Measurements from ENCODE around the gene TMEM50A.
"Not testable (repeated sequence)": the region's sequence is repeated elsewhere in the genome, so short reads cannot be mapped to it uniquely, and the experiment has no call there.

TMEM50A gene

DNA sequence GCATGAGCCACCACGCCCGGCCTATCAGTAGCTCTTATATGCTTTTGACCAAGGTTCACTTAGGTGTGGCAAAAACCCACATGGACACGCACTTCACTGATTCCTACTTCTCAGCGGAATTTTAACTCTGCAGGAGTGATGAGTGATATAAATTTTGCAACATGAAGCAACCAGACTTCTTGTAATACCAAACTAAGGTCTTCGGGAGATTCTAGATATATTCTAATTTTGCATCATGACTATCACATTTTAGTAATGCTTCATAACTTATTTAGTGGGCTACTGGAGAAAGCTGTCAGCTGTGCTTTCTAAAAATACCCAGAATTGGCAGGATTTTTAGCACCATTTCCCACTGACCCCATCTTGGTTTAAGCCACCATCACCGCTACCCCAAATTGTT lies 54.7 kb downstream of the TMEM50A start:
- Histone ChIP-seq H3K4me1 (ENCODE audit: control insufficient read depth in 2 of 2, insufficient read depth in 1 of 2, low read depth in 1 of 2, low read length in 2 of 2) (no peaks in the 10 kb centered on the region), H4K91ac (ENCODE audit: low read depth, low read length, poor library complexity) (no peak overlapping the region), H2BK15ac (ENCODE audit: low read length) (no peak overlapping the region), H2AFZ (ENCODE audit: low read length) (no peak overlapping the region), H3K4me2 (ENCODE audit: insufficient read depth, low read length, poor library complexity, severe bottlenecking) (no peak overlapping the region), H2BK120ac (ENCODE audit: low read depth, low read length) (no peak overlapping the region), H3K79me1 (ENCODE audit: low read depth, low read length) (no peaks in the 10 kb centered on the region), H2BK12ac (ENCODE audit: low read length) (no peak overlapping the region), H3K36me3 (replicated peaks in 1 of 2; ENCODE audit: control insufficient read depth in 2 of 2, insufficient read depth in 2 of 2, low read length in 2 of 2) (no peaks in the 10 kb centered on the region), H2AK5ac (ENCODE audit: low read depth, low read length) (no peak overlapping the region), H3K4me3 (ENCODE audit: low read length in 2 of 2) (no peak overlapping the region), H3K27ac (replicated peaks; ENCODE audit: low read length) (no peak overlapping the region), H4K8ac (ENCODE audit: low read depth, low read length) (no peak overlapping the region), H3K18ac (ENCODE audit: low read length) (no peak overlapping the region), H3K9ac (ENCODE audit: low read depth, low read length, poor library complexity) (no peak overlapping the region), H3K27me3 (ENCODE audit: control insufficient read depth in 3 of 3, insufficient read depth in 3 of 3, low read depth in 1 of 3, low read length in 3 of 3) (no peaks in the 10 kb centered on the region), H3K14ac (ENCODE audit: low read length) (no peak overlapping the region), H2BK5ac (ENCODE audit: low read length) (no peak overlapping the region), H3K23ac (ENCODE audit: low read depth, low read length, poor library complexity) (no peak overlapping the region), H3K4ac (ENCODE audit: low read length) (no peak overlapping the region), H3K9me3 (replicated peaks in 1 of 2; ENCODE audit: control insufficient read depth in 2 of 2, insufficient read depth in 1 of 2, low read depth in 1 of 2, low read length in 2 of 2) (no peaks in the 10 kb centered on the region)
- no peak for DNase-seq (ENCODE audit: low spot score)
- no CpG with 5 or more reads among the region's 6 CpGs for WGBS, 2 donors (ENCODE audit: extremely low coverage in 2 of 2, insufficient read length in 2 of 2, insufficient replicate concordance in 1 of 2)

DNA sequence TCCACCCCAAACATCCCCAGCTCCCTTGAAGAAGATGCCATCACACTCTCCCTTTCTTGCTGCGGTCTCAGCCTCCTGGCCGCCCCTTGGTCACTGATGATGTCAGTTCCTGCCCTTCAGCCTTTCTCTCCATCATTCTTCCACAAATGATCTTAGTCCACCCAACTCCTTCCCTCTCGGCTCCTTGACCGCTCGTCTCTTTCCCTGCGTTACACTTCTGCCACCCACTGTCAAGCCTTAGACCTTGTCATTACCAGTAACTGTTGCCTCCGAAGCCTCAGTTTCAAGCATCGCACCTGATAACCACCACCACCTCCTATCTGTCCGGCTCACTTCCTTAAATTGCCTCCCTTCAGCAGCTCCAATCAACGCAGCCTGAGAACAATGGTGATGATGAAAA lies 59.4 kb downstream of the TMEM50A start:
- not testable (repeated sequence) for DNase-seq (ENCODE audit: low spot score); H3K36me3 ChIP-seq (replicated peaks in 1 of 2; ENCODE audit: control insufficient read depth in 2 of 2, insufficient read depth in 2 of 2, low read length in 2 of 2); H3K4ac ChIP-seq (ENCODE audit: low read length); H3K27me3 ChIP-seq (ENCODE audit: control insufficient read depth in 3 of 3, insufficient read depth in 3 of 3, low read depth in 1 of 3, low read length in 3 of 3); H2BK15ac ChIP-seq (ENCODE audit: low read length); H2BK5ac ChIP-seq (ENCODE audit: low read length); H3K79me1 ChIP-seq (ENCODE audit: low read depth, low read length); H3K23ac ChIP-seq (ENCODE audit: low read depth, low read length, poor library complexity); H3K4me2 ChIP-seq (ENCODE audit: insufficient read depth, low read length, poor library complexity, severe bottlenecking); H2AK5ac ChIP-seq (ENCODE audit: low read depth, low read length); H2AFZ ChIP-seq (ENCODE audit: low read length); H2BK120ac ChIP-seq (ENCODE audit: low read depth, low read length); H2BK12ac ChIP-seq (ENCODE audit: low read length); H3K4me1 ChIP-seq (ENCODE audit: control insufficient read depth in 2 of 2, insufficient read depth in 1 of 2, low read depth in 1 of 2, low read length in 2 of 2); H3K14ac ChIP-seq (ENCODE audit: low read length); H3K4me3 ChIP-seq (ENCODE audit: low read length in 2 of 2); H3K9ac ChIP-seq (ENCODE audit: low read depth, low read length, poor library complexity); H3K9me3 ChIP-seq (replicated peaks in 1 of 2; ENCODE audit: control insufficient read depth in 2 of 2, insufficient read depth in 1 of 2, low read depth in 1 of 2, low read length in 2 of 2); H3K18ac ChIP-seq (ENCODE audit: low read length); H4K8ac ChIP-seq (ENCODE audit: low read depth, low read length); H4K91ac ChIP-seq (ENCODE audit: low read depth, low read length, poor library complexity); H3K27ac ChIP-seq (replicated peaks; ENCODE audit: low read length)
- no CpG with 5 or more reads among the region's 10 CpGs for WGBS, 2 donors (ENCODE audit: extremely low coverage in 2 of 2, insufficient read length in 2 of 2, insufficient replicate concordance in 1 of 2)

DNA sequence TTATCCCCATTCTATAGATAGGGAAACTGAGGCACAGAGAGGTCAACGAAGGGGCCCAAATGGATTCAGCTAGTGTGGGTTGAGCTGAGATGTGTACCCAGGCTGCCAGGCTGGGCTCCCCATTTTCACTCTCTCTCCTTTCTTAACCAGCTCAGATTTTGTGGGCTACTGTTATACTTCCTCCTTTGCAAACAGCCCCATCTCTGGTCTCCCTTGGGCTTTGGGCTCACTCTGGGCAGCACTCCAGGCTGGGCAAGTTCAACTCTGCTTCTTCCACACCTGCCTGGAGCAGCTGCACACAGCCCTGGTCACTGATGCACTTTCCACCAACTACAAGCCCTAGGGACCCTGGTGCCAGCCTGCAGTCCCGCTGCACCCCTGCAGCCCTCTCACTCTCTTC lies 59.9 kb downstream of the TMEM50A start:
- H3K27me3 ChIP-seq (ENCODE audit: control insufficient read depth in 3 of 3, insufficient read depth in 3 of 3, low read depth in 1 of 3, low read length in 3 of 3); H3K18ac ChIP-seq (ENCODE audit: low read length); H3K4me2 ChIP-seq (ENCODE audit: insufficient read depth, low read length, poor library complexity, severe bottlenecking); DNase-seq (ENCODE audit: low spot score); H3K4ac ChIP-seq (ENCODE audit: low read length); H2AFZ ChIP-seq (ENCODE audit: low read length); H3K36me3 ChIP-seq (replicated peaks in 1 of 2; ENCODE audit: control insufficient read depth in 2 of 2, insufficient read depth in 2 of 2, low read length in 2 of 2); H2BK15ac ChIP-seq (ENCODE audit: low read length); H4K91ac ChIP-seq (ENCODE audit: low read depth, low read length, poor library complexity); H3K27ac ChIP-seq (replicated peaks; ENCODE audit: low read length); H4K8ac ChIP-seq (ENCODE audit: low read depth, low read length); H3K79me1 ChIP-seq (ENCODE audit: low read depth, low read length); H3K4me3 ChIP-seq (ENCODE audit: low read length in 2 of 2); H2AK5ac ChIP-seq (ENCODE audit: low read depth, low read length); H3K23ac ChIP-seq (ENCODE audit: low read depth, low read length, poor library complexity); H2BK5ac ChIP-seq (ENCODE audit: low read length); H3K4me1 ChIP-seq (ENCODE audit: control insufficient read depth in 2 of 2, insufficient read depth in 1 of 2, low read depth in 1 of 2, low read length in 2 of 2); H3K9me3 ChIP-seq (replicated peaks in 1 of 2; ENCODE audit: control insufficient read depth in 2 of 2, insufficient read depth in 1 of 2, low read depth in 1 of 2, low read length in 2 of 2); H3K14ac ChIP-seq (ENCODE audit: low read length); H2BK12ac ChIP-seq (ENCODE audit: low read length); H3K9ac ChIP-seq (ENCODE audit: low read depth, low read length, poor library complexity); H2BK120ac ChIP-seq (ENCODE audit: low read depth, low read length): not testable (repeated sequence)
- WGBS, 2 donors (ENCODE audit: extremely low coverage in 2 of 2, insufficient read length in 2 of 2, insufficient replicate concordance in 1 of 2): no CpG with 5 or more reads among the region's 2 CpGs

DNA sequence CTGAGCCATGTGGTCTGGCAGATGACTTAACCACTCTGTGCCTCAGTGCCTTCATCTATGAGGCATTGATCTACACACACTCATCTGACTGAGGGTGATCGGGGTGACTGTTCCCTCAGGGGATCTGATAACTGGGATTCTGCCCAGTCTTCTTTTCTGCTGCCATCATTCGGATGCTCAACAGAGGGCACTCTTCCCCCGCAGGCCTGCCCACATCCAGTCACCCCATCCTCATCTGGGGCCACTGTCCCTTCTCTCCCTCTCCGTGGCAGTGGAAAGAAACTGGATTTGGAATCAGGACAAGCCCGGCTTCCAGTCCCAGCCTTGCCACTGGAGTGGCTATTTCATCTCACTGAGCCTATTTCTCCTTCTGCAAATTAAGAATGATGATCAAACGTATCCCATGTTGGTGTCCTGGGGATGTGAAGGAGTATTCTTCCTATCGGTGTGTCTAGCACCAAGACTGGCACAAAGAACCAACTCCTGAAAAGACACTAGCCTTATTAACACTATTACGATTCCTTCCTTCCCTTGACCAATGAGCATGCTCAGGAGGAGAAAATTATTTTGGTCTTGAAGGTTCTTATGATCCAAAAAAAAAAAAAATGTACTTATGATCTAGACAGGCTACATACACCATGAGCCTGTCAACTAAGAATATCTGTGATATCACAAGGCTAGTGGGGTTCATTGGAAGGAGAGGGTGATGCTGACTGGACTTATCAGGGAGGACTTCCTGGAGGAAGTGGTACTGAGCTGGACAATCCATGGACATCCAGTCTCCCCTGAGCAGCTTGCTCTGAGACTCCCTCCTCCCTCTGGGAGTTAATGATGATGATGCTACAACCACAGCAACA lies 65.0 kb downstream of the TMEM50A start:
- H2BK15ac ChIP-seq (ENCODE audit: low read length); H3K4ac ChIP-seq (ENCODE audit: low read length); H3K79me1 ChIP-seq (ENCODE audit: low read depth, low read length); H2AK5ac ChIP-seq (ENCODE audit: low read depth, low read length); H3K4me1 ChIP-seq (ENCODE audit: control insufficient read depth in 2 of 2, insufficient read depth in 1 of 2, low read depth in 1 of 2, low read length in 2 of 2); H3K36me3 ChIP-seq (replicated peaks in 1 of 2; ENCODE audit: control insufficient read depth in 2 of 2, insufficient read depth in 2 of 2, low read length in 2 of 2); H3K9me3 ChIP-seq (replicated peaks in 1 of 2; ENCODE audit: control insufficient read depth in 2 of 2, insufficient read depth in 1 of 2, low read depth in 1 of 2, low read length in 2 of 2); H2BK12ac ChIP-seq (ENCODE audit: low read length); H3K4me2 ChIP-seq (ENCODE audit: insufficient read depth, low read length, poor library complexity, severe bottlenecking); H3K23ac ChIP-seq (ENCODE audit: low read depth, low read length, poor library complexity); H3K18ac ChIP-seq (ENCODE audit: low read length); H2AFZ ChIP-seq (ENCODE audit: low read length); H2BK5ac ChIP-seq (ENCODE audit: low read length); H3K4me3 ChIP-seq (ENCODE audit: low read length in 2 of 2); H3K27ac ChIP-seq (replicated peaks; ENCODE audit: low read length); H3K14ac ChIP-seq (ENCODE audit: low read length); H3K9ac ChIP-seq (ENCODE audit: low read depth, low read length, poor library complexity); H3K27me3 ChIP-seq (ENCODE audit: control insufficient read depth in 3 of 3, insufficient read depth in 3 of 3, low read depth in 1 of 3, low read length in 3 of 3); H4K8ac ChIP-seq (ENCODE audit: low read depth, low read length); DNase-seq (ENCODE audit: low spot score); H2BK120ac ChIP-seq (ENCODE audit: low read depth, low read length); H4K91ac ChIP-seq (ENCODE audit: low read depth, low read length, poor library complexity): not testable (repeated sequence)
- no CpG with 5 or more reads among the region's 8 CpGs for WGBS, 2 donors (ENCODE audit: extremely low coverage in 2 of 2, insufficient read length in 2 of 2, insufficient replicate concordance in 1 of 2)

All from neuronal stem cell (in vitro differentiated cells).